NCI-H460 (cell line): ENCODE data around the gene MAP6D1. TPM values are rescaled to one million over a fixed set of nuclear protein-coding genes. Genes with fewer than 3 reads are reported as not detected.
A peak's percentile ranks its signal among the peaks of the same experiment; 100 is the strongest.

Source experiments
- DNase-seq: peaks from one replicate; pipeline ENCODE4 v3.0.0-alpha.2; 2016; ENCODE audit warnings: low read depth; ENCODE audit errors: extremely low read depth
- polyA plus RNA-seq: library from polyadenylated mRNA; depleted of rRNA; stranded (reverse); fragments of >200 nt; gene quantifications from 2 replicates; pipeline ENCODE4 v1.2.3, GENCODE V29; 2014; cell fraction: nucleus; rRNA removed
- total RNA-seq: library from RNA; depleted of rRNA; stranded (reverse); fragments of >200 nt; shearing (Covaris generic); gene quantifications from 2 replicates; pipeline ENCODE4 v1.2.3, GENCODE V29; 2014; rRNA removed

Gene MAP6D1
- 0.72 and 0.84 TPM in 2 replicates for total RNA-seq
- 3.1 and 9.6 TPM in 2 replicates for polyA plus RNA-seq

DNA sequence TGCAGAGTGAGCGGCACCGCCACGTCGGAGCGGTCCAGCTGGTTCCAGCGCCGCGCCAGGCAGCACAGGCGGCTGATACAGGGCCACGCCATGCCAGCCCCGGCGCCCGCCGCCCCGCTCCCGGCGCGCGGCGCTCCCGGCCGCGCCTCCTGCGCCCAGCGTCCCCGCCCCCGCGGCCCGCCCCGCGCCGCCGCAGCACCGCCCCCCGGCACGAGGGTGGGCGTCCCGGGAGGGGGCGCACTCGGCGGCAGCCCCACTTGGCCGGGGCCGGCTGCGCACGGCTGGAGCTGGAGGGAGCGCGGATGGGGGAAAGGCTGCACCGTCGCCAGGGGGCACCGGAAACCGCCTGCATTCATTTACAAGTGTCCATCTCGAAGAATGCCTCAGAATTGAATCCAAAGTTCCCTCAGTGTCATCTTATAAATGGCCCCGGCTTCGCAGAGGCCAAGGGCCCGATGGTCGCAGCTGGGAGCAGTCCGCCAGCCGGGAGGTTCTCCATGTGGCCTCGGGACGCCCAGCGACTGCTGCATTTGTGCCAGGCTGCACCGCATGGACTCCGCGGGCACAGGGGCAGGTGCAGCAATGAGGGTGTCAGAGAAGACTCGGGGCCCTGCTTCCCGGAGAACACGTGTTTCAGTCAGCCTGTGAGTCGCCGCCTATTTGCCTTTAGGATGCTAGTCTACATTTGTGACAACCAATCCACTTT lies at the start of gene MAP6D1:
TSS of gene MAP6D1 (minus strand) at position 122 of the 706 bp plus-strand sequence. CDS start at position 92, 30 bp downstream.
- DNase-seq: peak; percentile 13

DNA sequence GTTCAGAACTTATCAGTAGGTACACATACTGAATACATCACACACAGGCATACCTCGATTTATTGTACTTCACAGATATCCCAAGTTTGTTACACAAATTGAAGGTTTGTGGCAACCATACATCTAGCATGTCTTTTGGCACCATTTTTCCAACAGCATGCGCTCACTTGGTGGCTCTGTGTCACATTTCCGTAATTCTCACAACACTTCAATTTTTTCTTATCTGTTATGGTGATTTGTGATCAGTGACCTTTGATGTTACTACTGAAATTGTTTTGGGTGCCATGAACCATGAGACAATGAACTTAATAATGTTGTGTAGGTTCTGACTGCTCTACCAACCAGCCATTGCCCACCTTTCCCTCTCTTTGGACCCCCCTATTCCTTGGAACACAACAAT lies 48.5 kb upstream of the MAP6D1 start:
- no peak for DNase-seq

DNA sequence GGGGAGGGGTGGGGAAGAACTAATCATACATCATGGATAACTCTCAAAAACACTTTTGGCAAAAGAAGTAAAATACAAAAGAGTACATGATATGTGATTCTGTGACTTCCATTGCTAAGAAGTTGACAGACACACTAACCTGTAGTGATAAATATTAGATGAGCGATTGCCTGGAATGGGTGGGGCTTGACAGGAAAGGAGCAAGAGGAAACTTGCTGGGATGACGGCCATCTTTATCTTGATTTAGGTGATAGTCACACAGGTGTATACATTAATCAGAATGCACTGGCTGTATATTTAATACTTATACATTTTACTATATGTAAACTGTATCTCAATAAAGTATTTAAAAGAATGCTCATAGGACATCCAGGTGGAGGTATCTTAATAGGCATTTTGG lies 46.2 kb upstream of the MAP6D1 start:
- DNase-seq: no peak

DNA sequence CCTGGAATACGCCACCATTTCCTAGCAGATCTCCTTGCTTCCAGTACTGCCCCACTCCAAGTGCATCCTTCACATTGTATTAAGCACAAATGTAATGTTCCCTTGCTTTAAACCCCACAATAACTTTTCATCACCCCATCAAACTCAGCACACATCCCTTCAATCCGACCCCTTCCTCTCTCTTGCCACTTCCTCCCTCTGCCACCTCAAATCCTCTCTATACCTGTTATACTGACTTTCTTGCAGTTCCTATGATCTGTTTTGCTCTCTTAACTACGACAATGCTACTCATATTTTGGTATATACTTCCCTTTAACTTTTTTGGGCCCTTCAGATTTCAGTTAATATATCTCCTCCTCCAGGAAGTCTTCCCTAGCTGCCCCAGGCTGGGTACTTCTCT lies 45.2 kb upstream of the MAP6D1 start:
- DNase-seq: no peak

DNA sequence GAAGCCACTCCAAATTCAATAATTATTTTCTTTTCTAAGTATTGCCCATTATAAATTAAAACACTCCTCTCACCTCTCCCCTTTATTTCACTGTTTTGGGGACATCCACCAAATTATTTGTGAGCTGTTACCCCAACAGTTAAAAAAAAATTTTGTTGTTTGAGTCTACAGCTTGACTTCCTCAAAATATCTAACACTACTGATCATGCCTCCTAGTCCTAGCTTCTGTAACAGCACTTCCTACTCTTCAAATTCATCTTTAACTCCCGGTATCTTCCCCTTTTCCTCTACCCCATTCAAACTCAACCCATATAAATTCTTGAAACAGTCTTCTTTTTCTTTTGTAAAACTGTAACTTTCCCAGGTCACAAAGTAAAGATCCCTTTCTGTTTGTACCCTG lies 43.4 kb upstream of the MAP6D1 start:
- no peak for DNase-seq

DNA sequence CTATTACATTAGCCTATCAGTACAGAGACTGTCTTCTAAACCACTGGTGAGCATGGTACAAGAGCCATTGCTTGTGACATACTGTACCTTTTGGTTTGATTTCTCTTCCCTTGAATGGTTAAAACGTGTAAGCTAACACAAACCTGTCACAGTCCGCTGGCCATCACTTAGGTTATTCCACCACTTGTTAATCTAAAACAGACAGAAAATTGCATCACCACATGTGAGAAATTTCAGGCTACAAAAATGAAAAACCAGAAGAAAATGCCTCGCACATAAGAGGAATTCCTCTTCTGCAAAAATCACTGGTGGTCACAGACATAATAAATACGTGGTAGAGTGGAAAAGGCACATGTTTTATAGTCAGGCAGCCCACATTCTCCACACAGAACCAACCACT lies 37.2 kb upstream of the MAP6D1 start:
- no peak for DNase-seq

DNA sequence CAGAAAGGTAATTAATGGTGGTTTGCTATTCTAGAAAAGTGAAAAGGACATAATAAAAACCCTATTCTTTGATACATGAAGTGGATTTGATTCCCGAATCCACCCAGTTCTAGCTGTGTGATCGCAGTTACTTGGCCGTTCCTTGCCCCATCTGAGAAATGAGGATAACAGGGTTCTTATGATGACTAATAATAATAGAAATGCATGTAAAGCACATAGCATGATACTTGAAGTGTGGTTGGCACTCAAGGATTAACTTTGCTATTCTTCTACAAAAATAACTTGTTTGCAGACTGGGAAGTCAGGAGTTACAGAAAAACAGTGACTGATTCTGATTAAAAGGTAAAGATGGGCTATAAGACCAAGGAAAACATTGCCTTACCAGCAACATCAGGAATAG lies 32.5 kb upstream of the MAP6D1 start:
- DNase-seq: no peak

DNA sequence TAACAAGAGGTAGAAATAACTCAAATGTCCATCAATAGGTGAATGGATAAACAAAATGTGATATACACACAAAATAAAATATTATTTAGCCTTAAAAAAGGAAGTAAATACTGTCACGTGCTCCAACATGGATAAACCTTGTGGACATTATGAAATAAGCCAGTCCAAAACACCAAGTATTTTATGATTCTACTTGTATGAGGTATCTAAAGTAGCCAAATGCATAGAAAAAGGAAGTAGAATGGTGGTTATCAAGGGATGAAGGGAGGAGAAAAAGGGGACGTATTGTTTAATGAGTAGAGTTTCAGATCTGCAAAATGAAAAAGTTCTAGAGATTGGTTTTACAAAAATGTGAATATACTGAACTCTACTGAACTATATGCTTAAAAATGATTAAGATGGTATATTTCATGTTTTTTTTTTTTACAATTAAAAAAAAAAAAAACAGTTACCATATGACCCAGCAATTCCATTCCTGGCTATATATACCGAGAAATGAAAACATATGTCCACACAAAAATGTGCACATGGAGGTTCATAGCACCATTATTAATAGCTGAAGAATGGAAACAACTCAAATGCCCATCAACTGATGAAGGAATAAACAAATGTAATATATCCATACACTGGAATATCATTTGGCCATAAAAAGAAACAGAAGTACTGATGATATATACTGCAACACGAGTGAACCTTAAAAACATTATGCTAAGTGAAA lies 29.1 kb upstream of the MAP6D1 start:
- no peak for DNase-seq

DNA sequence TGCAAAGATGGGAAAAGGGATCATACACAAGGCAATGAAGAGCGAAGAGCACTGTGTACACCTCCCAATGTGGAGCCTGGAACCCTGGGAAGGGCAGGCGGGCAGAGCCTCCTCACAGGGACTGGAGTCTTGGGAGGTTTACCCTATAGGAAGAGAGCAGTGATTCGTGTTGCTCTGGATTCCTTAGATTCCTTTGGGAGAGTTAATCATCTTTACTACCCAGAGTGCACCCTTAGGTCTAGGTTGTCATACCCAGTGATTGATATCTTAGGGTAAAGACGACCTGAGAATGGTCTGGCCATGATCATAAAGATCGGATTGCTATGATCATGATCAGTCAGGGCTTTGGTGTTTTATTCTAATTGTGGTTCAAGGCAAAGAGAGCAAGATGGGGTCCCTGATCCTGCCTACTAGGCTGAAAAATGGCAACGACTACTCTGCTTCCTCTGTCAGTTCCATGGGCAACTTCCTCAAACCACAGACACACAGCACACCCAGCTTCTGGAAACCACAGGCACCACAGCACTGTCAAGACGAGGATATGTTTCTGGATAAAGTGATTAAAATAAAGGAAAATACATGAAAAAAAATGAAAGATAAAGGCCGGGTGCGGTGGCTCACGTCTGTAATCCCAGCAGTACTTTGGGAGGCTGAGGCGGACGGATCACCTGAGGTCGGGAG lies 20.4 kb upstream of the MAP6D1 start:
- DNase-seq: no peak

DNA sequence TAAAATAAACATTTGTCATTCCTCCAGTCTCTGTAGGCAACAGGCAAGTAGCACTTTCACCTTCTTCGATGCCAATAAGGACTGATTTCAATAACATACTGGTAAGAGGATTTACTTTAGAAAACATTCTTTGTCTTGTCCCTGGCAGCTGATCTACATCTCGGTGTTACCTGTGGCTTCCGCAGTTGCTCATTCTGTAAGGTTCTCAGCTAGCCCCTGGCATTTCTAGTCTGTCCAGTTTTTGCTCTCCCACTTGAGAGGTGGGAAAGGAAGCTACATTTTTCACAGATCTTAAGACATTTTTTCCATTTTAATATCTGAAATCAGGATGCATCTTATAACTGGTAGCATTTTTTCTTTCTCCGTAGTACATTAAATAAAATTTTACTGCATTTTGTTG lies 19.7 kb upstream of the MAP6D1 start:
- DNase-seq: no peak

DNA sequence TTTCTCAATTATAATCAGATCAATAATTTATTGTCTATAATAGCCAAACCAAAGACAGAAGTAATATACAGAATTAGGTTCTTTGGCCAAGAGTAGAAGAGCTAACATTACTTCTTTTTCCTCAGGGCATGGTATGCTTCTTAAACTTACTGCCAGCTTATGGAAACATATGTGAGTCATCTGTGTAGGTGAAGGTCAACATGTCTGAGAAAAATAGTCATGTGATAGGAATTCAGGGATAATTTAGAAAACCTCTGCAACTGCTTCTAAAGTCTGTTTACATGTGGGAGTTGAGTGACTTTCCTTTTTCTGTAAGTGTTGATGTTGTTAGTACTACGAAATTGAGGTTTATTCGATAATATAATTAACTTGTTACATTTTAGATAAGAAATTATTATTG lies 19.2 kb upstream of the MAP6D1 start:
- DNase-seq: no peak

DNA sequence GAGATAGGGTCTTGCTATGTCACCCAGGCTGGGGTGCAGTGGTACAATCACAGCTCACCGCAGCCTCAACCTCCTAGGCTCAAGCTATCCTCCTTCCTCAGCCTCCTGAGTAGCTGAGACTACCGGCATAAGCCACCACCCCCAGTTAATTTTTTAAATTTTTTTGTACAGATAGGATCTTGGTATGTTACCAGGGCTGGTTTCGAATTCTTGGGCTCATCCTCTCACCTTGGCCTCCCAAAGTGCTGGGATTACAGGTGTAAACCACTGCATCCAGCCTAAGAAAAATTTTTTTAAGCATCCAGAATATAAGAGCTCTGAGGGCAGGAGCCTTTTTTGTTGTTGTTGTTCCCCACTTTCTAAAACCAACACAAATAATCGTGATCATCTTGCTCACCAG lies 14.4 kb upstream of the MAP6D1 start:
- DNase-seq: no peak

DNA sequence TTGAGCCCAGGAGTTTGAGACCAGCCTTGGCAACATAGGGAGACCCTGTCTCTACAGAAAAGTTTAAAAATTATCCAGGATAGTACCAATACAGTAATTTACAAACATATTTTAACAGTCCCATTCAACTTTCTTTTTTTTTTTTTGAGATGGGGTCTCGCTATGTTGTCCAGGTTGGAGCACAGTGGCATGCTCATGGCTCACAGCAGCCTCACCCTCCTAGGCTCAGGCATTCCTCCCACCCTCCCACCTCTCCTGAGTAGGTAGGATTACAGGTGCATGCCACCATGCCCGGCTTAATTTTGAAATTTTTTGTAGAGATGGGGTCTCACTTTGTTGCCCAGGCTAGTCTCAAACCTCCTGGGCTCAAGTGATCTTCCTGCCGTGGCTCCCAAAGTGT lies 12.5 kb upstream of the MAP6D1 start:
- no peak for DNase-seq

DNA sequence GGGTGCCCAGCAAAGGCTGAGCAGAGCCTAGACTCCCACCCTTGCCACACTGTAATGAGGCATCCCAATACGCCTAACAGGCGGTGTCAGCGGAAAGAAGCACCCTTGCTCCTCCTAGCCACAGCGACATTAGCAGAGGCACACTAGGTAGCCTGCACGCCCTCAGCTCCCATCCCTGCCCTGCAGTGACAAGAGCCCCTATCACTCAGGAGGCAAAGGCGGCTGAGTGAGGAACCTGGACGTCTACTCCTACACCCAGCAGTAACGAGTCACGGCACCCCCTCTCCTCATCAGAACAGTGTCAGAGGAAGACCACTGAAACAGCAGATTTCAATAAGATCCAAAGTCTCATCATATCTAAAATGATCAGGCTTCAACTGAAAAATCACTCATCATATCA lies 12.0 kb upstream of the MAP6D1 start:
- no peak for DNase-seq

DNA sequence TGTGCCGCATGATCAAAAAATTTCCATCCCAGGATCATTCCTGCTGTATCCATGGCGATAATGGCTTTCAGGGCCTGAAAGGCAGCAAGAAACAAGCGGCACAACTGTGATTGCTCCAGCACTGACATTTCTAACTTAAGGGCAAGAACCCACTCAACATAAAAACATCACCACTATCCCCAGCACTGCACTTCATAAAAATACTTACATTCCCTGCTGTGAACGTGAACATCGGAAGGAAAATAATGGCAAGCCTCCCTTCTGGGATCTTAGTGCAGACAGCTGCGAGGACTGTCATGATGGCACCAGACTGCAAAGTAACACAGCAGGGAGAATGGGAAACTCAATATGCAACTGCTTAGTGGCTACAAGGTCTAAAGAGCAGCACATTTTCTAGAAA lies 8.1 kb upstream of the MAP6D1 start:
- no peak for DNase-seq

DNA sequence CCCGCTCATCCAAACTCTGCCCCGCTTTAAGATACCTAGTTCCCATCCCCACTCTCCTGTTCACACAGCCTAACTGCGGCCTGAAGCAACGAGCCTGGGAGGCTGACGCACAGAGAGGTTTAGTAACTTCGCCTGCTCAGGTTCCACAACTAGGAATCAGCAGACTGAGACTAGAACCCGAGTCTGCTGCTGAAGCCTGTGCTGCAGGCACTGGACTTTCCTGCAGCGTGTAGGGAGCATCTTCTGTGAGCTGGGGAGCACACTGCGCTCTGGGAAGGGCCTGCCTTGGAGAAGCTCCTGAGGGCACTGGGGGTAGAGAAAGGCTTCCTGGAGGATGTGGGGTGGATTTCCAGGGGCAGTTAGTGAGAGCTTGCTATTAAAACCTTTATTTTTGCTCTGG lies 4.8 kb upstream of the MAP6D1 start:
- no peak for DNase-seq

DNA sequence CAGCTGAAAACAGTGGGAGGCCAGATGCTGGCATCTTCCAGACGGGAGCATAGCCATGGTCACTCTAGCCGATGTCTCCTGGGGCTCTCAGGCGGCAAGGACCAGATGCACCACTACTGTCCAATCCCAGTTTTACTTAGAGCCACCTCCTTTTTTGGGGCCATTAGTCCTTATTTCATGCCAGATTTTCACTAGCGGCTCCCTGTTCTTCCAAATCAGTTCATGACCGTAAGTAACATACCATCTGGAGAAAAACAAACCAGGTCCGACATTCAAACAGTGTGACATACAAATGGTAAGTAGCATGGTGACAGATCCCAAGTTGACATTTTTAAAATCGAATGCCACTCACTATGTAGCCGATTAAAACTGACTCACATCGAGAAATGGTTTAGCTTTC lies 4.1 kb upstream of the MAP6D1 start:
- DNase-seq: no peak

DNA sequence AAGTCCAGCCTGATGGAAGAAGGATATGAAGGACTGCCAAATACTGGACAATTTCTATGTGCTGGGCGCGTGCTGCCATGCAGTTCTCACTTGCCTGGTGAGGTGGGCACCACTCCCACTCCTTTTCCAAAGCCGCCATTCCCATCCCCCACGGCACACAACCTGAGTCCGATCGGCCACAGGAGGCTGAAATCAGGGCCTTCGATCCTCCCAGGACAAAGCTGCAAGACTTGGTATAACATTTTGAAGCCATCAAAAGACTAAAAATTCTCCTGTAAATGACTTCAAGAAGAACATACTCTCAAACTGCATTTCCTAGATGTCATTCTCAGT lies 3.1 kb upstream of the MAP6D1 start:
- DNase-seq: no peak

DNA sequence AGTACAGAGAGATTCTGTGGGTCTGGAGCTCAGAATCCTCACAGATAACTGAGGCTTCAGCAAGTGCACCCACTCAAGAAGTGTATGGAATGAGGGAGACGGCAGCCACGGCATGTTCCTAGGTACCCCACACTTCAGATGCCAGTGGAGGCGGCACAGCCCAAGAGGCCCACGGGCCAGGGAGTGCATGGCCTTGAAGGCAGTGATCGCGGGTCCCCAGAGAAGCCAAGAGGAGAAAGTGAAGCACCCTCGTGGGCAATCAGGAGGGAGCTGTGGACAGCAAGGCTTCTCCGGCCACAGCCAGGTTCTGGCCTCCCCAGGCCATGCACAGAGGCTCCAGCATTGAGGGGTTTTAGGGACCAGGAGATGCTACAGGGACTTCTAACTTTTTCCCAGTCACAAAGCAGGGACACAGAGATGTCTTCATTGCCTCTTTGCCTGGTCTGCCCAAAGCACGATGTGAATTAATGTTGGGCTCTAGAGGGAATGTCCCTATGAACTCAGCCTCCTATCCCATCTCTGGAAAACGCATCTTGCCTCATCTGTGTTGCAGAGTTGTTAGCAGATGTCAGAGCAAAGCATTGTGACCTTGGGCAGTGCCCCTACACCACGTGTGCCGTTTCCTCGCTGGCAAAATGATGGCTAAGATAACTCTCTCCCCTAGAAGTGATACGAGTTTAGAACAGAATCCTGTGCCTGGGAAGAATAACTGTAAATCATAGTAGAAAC lies 2.6 kb upstream of the MAP6D1 start:
- no peak for DNase-seq

DNA sequence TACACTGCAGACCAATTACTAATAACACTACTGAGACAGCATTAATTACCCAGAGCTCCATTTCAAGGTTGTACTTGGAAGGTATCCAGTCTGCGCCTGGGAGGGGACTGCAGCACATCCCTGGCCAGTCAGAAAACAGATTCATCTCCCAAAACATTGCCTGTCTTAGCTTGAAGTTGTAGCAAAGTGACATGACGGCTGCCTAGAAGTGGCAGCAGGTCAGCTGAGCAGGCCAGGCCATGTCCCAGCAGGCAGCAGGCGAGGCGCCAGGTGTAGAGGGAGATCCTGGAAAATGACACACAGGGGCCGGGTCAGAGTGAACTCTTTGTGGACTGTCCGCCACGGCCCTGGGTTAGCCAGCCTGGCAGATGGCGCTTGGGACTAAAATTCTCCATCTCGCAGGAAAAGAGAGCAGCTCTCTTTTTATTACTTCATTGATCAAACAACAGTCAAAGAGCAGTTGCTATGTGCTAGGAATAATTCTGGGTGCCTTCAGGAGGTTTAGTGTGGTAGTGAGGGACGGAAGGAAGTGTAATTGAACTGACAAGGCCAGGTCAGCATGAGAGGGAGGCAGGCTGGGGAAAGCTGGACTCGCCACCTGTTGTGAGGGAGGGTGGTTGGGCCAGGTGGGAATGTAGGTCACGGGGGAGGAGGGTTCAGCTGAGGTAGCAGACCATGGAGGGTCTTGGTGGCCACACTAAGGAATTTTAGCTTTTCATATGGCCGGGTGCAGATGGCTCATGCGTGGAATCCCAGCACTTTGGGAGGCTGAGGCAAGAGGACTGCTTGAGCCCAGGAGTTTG lies 1.3 kb upstream of the MAP6D1 start:
- no peak for DNase-seq
